ENCODE measurements around the gene CYGB. TPM values are rescaled to one million over a fixed set of nuclear protein-coding genes. Genes with fewer than 3 reads are reported as not detected.
A peak's percentile ranks its signal among the peaks of the same experiment; 100 is the strongest.

Gene CYGB
- total RNA-seq, 1 donor from 2014 or later: 30.0 TPM

DNA sequence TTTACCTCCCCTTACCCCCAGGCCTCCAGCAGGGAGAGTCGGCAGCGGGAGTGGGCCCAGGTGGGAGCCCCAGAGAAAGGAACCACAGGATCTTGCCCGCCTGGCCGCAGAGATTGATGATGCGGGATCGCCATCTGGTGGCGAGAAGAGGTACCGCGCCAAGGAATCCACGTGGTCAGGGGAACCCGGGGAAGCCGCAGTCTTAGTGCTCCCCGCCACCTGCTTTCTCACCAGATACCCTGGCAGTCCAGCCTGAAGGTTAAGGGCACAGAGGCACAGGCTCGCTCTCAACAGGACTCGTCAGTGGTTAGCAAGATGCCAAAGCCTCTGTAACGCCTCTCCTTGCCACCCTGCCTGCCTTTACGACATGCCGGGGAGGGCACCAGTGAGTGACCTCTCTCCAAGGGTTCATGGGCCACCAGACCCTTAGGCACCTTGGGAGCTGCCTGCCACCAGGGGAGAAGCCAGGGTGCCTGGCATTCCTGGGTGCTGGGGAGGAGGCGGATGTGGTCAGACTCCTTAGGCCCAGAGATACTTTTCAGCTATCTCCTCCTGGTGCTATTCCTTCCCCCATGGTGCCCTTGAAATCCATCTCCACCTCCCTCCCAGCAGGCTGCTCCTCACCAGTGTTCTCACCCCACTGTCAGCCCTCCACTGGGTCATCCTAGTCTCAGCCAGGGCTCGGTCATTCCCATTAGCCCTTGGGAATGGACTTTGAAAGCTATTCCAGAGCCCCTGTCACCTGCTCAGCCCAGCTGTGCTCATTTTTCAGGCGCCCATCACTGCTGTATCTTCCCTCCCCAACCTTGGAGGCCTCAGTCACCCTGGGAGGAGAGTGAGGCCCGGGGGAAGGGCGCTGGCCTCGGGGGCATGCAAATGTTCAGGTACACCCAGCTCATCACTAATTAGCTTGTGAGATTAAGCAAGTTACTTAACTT lies 30.8 kb downstream of the CYGB start:
- Histone ChIP-seq H3K27ac (no peak overlapping the region), H3K4me1 (peaks cover 17% of the 10 kb centered on the region), H3K4me3 (no peak overlapping the region), H3K9me3 (no peaks in the 10 kb centered on the region), H3K27me3 (no peaks in the 10 kb centered on the region), H3K36me3 (no peaks in the 10 kb centered on the region)
- intact Hi-C loops (cut with DNase I): loop anchor here (2.0 to 10.0 kb wide), 2 partner anchors 42 to 102 kb away; no protein-coding TSS in a partner anchor
- DNase-seq (ENCODE audit: extremely low spot score in 2 of 2): no peak
- TF ChIP-seq CTCF (IDR thresholded peaks at IDR 0.05) (peak; percentile 90 to 95 (median 94)), POLR2AphosphoS5 (IDR thresholded peaks at IDR 0.05; ENCODE audit: insufficient read depth in 1 of 2, low read depth in 1 of 2) (peak in 1 of 2 donors; percentile 37), POLR2A (IDR thresholded peaks at IDR 0.05) (no peak)

DNA sequence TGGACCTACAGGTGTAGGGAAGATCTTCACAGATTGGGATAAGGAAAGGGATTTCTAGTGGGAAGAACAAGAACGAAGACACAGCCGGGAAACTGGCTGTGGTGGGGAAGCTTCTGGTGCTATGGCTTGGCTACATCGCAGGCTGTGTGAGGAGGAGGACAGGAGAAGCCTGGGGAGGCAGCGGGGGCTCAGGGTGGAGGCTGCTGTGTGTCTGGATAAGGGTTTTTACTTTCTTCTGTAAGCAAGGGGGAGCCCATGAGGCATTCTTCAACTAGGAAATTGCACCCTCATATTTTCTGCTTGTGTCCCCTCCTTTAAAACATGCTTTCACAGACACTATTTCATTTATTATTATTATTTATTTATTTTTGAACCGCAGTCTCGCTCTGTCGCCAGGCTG lies 33.4 kb downstream of the CYGB start:
- no peak overlapping the region for H3K27ac ChIP-seq
- no peaks in the 10 kb centered on the region for H3K36me3 ChIP-seq
- H3K4me1 ChIP-seq: peaks cover 29% of the 10 kb centered on the region
- H3K9me3 ChIP-seq: no peaks in the 10 kb centered on the region
- DNase-seq (ENCODE audit: extremely low spot score in 2 of 2): no peak
- no peak overlapping the region for H3K4me3 ChIP-seq
- no peak for TF ChIP-seq POLR2AphosphoS5 (IDR thresholded peaks at IDR 0.05; ENCODE audit: insufficient read depth in 1 of 2, low read depth in 1 of 2)
- no peak for TF ChIP-seq POLR2A (IDR thresholded peaks at IDR 0.05)
- no peak for TF ChIP-seq CTCF (IDR thresholded peaks at IDR 0.05)
- H3K27me3 ChIP-seq: no peaks in the 10 kb centered on the region
- intact Hi-C loops (cut with DNase I): loop anchor here (10.0 kb wide), 1 partner anchor 99 kb away; no protein-coding TSS in a partner anchor

DNA sequence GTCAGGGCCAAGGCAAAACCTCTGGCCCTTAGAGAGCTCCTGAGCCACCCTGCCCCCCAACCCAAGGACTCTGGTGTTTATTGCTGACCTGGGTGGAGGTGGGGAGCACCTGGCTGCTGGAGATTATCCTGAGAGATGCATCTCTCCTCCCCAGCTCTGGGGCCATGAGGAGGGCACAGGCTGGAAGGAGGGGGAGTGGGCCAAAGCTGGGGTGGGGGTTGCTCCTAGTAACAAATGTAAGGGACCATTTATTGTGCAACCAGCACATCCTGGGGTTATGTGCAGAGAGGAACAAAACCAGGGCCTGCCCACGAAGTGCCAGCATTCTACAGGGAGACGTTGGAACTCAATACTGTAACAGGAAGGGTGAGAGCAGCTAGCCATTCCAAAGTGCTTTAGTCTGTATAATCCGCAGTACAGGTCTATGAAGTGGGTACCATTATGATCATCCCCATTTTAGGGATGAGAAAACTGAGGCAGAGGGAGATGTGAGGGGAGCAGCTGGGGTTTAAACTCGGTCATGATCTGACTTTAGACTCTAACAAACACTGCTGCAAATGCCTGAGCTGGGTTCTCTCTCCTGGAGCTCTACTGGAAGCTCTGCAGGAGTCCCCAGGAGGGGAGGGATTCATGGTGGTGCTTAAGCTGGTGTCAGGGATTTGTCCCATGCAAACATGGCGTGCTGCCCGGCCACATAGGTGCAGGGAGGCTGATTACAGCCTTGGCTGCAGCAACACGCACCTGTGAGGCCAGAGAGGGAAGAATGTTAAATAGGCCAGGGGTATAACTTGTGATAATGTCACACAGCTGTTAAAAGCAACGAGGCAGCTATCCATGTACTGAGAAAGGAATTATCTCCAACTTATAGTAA lies 34.9 kb downstream of the CYGB start:
- no peak for DNase-seq (ENCODE audit: extremely low spot score in 2 of 2)
- peak overlapping the region; percentile 85 for H3K27ac ChIP-seq
- peaks cover 45% of the 10 kb centered on the region for H3K4me1 ChIP-seq
- no peak for TF ChIP-seq CTCF (IDR thresholded peaks at IDR 0.05)
- TF ChIP-seq POLR2AphosphoS5 (IDR thresholded peaks at IDR 0.05; ENCODE audit: insufficient read depth in 1 of 2, low read depth in 1 of 2): no peak
- no peak for TF ChIP-seq POLR2A (IDR thresholded peaks at IDR 0.05)
- no peaks in the 10 kb centered on the region for H3K36me3 ChIP-seq
- intact Hi-C loops (cut with DNase I): loop anchor here (10.0 kb wide), 1 partner anchor 98 kb away; no protein-coding TSS in a partner anchor
- H3K9me3 ChIP-seq: no peaks in the 10 kb centered on the region
- no peak overlapping the region for H3K4me3 ChIP-seq
- no peaks in the 10 kb centered on the region for H3K27me3 ChIP-seq

DNA sequence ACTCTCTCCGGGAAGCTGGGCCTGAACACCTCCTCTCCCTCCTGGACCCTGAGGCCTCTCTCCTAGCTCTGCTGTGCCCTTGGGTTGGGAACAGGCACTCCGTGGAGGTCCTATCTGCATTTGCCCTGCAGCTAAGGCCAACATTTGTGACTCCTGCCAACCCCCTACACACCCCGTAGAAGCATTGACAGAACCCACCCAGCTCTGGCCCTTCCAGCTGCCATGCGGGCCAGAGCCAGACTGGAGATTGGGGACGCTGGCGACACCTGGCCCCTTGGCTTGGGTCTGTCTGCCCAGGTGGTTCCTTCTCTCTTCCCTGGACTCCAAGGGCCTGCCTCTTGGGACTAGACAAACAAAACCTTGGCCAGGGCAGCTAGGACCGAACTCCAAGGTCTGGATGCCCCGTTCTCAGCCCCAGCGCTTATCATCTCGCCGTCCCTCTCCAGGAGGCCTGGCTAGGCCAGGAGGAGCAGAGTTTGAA lies 35.6 kb downstream of the CYGB start:
- DNase-seq (ENCODE audit: extremely low spot score in 2 of 2): no peak
- TF ChIP-seq CTCF (IDR thresholded peaks at IDR 0.05) (no peak), POLR2AphosphoS5 (IDR thresholded peaks at IDR 0.05; ENCODE audit: insufficient read depth in 1 of 2, low read depth in 1 of 2) (no peak), POLR2A (IDR thresholded peaks at IDR 0.05) (no peak)
- H3K4me1 ChIP-seq: peaks cover 52% of the 10 kb centered on the region
- no peaks in the 10 kb centered on the region for H3K36me3 ChIP-seq
- H3K27ac ChIP-seq: peak overlapping the region; percentile 85
- intact Hi-C loops (cut with DNase I): loop anchor here (10.0 kb wide), 1 partner anchor 97 kb away; no protein-coding TSS in a partner anchor
- no peaks in the 10 kb centered on the region for H3K27me3 ChIP-seq
- no peaks in the 10 kb centered on the region for H3K9me3 ChIP-seq
- H3K4me3 ChIP-seq: peak overlapping the region; percentile 55 to 84

Measured in vagina (tissue), 2 donors.